H9 (cell line): ENCODE results near the gene PLEKHA5. TPM values are rescaled to one million over a fixed set of nuclear protein-coding genes. Genes with fewer than 3 reads are reported as not detected.

Experiments
- DNase-seq: peaks from one replicate; pipeline ENCODE4 v3.0.0-alpha.2; 2017
- H2AFZ ChIP-seq: one replicate; pipeline ENCODE4 v1.6.1; 2013; ENCODE audit warnings: mild to moderate bottlenecking, low read length, control low read depth, moderate library complexity
- H2AK5ac ChIP-seq: 2 replicates; pipeline ENCODE4 v1.6.1; 2013; ENCODE audit warnings: low read length, control low read depth, mixed read lengths; ENCODE audit not compliant: insufficient read length
- H2BK120ac ChIP-seq: one replicate; pipeline ENCODE4 v1.6.1; 2013; ENCODE audit warnings: low read depth, mild to moderate bottlenecking, low read length, control low read depth, inconsistent platforms; ENCODE audit not compliant: poor library complexity, severe bottlenecking
- H2BK12ac ChIP-seq: 2 replicates; pipeline ENCODE4 v1.6.1; 2013; ENCODE audit warnings: low read length, control low read depth, mixed read lengths, low read depth; ENCODE audit not compliant: insufficient read length
- H2BK15ac ChIP-seq: 2 replicates; pipeline ENCODE4 v1.6.1; 2013; ENCODE audit warnings: low read depth, low read length, control low read depth
- H2BK20ac ChIP-seq: one replicate; pipeline ENCODE4 v1.6.1; 2013; ENCODE audit warnings: low read depth, mild to moderate bottlenecking, low read length, control low read depth, inconsistent platforms; ENCODE audit not compliant: poor library complexity, severe bottlenecking
- H2BK5ac ChIP-seq: 2 replicates; pipeline ENCODE4 v1.6.1; 2013; ENCODE audit warnings: low read length, control low read depth, mixed read lengths; ENCODE audit not compliant: insufficient read length
- H3K14ac ChIP-seq: 2 replicates; pipeline ENCODE4 v1.6.1; 2013; ENCODE audit warnings: low read length, control low read depth; ENCODE audit not compliant: insufficient read depth
- H3K18ac ChIP-seq: 2 replicates; pipeline ENCODE4 v1.6.1; 2013; ENCODE audit warnings: low read depth, mild to moderate bottlenecking, mixed read lengths, low read length, control low read depth; ENCODE audit not compliant: insufficient read length
- H3K23ac ChIP-seq: 2 replicates; pipeline ENCODE4 v1.6.1; 2013; ENCODE audit warnings: low read length, control low read depth, mixed read lengths, low read depth; ENCODE audit not compliant: insufficient read length
- H3K23me2 ChIP-seq: 2 replicates; pipeline ENCODE4 v1.6.1; 2013; ENCODE audit warnings: low read depth, mild to moderate bottlenecking, mixed read lengths, low read length, control low read depth; ENCODE audit not compliant: insufficient read length, poor library complexity, severe bottlenecking
- H3K27ac ChIP-seq: 2 replicates; pipeline ENCODE4 v1.5.1; 2013; ENCODE audit warnings: low read length, control low read depth, mixed read lengths, low read depth; ENCODE audit not compliant: insufficient read length
- H3K27me3 ChIP-seq: 2 replicates; pipeline ENCODE4 v1.6.1; 2013; ENCODE audit warnings: low read length, control low read depth, inconsistent platforms; ENCODE audit not compliant: insufficient read depth
- H3K4ac ChIP-seq: 2 replicates; pipeline ENCODE4 v1.6.1; 2013; ENCODE audit warnings: low read depth, mild to moderate bottlenecking, control low read depth, inconsistent platforms, low read length, moderate library complexity
- H3K4me1 ChIP-seq: 2 replicates; pipeline ENCODE4 v1.6.1; 2013; ENCODE audit warnings: low read length, control low read depth, inconsistent platforms; ENCODE audit not compliant: insufficient read depth
- H3K4me2 ChIP-seq: 2 replicates; pipeline ENCODE4 v1.6.1; 2013; ENCODE audit warnings: low read length, control low read depth, mixed read lengths; ENCODE audit not compliant: insufficient read length, insufficient read depth
- H3K56ac ChIP-seq: 2 replicates; pipeline ENCODE4 v1.6.1; 2013; ENCODE audit warnings: low read depth, mild to moderate bottlenecking, mixed read lengths, low read length, control low read depth; ENCODE audit not compliant: insufficient read length
- H3K79me1 ChIP-seq: 2 replicates; pipeline ENCODE4 v1.6.1; 2013; ENCODE audit warnings: low read depth, mild to moderate bottlenecking, moderate library complexity, low read length, control low read depth, inconsistent platforms; ENCODE audit not compliant: insufficient read depth, poor library complexity, severe bottlenecking
- H3K79me2 ChIP-seq: 2 replicates; pipeline ENCODE4 v1.6.1; 2013; ENCODE audit warnings: low read length, control low read depth, inconsistent platforms; ENCODE audit not compliant: insufficient read depth
- H3K9ac ChIP-seq: 2 replicates; pipeline ENCODE4 v1.6.1; 2013; ENCODE audit warnings: low read length, control low read depth, mixed read lengths; ENCODE audit not compliant: insufficient read length; ENCODE audit errors: extremely low read depth
- H3K9me3 ChIP-seq: one replicate; pipeline ENCODE4 v1.6.1; 2013; ENCODE audit warnings: low read depth, low read length, inconsistent platforms; ENCODE audit not compliant: control insufficient read depth
- H3T11ph ChIP-seq: one replicate; pipeline ENCODE4 v1.6.1; 2013; ENCODE audit warnings: mild to moderate bottlenecking, low read length, control low read depth, inconsistent platforms
- H4K20me1 ChIP-seq: one replicate; pipeline ENCODE4 v1.6.1; 2013; ENCODE audit not compliant: control insufficient read depth, insufficient read length, insufficient read depth
- H4K5ac ChIP-seq: 2 replicates; pipeline ENCODE4 v1.6.1; 2013; ENCODE audit warnings: low read depth, mild to moderate bottlenecking, mixed read lengths, low read length, control low read depth; ENCODE audit not compliant: insufficient read length
- H4K8ac ChIP-seq: replicated peaks from 2 replicates; pipeline ENCODE4 v1.6.1; 2013; ENCODE audit warnings: low read length, control low read depth, mixed read lengths, low read depth; ENCODE audit not compliant: insufficient read length
- H4K91ac ChIP-seq: 2 replicates; pipeline ENCODE4 v1.6.1; 2013; ENCODE audit warnings: low read depth, mild to moderate bottlenecking, moderate library complexity, mixed read lengths, low read length, control low read depth; ENCODE audit not compliant: insufficient read length
- H3K27ac Mint-ChIP-seq, 3 experiments: 2 replicates in 2 of 3; 3 replicates in 1 of 3; pipeline ENCODE4 v1.8.0; 2020 to 2021; ENCODE audit warnings: mixed read lengths in 3 of 3, mild to moderate bottlenecking in 1 of 3, moderate library complexity in 1 of 3
- H3K27me3 Mint-ChIP-seq: 2 replicates; pipeline ENCODE4 v1.8.0; 2021; ENCODE audit warnings: low read depth, mild to moderate bottlenecking, moderate library complexity, mixed read lengths
- H3K36me3 Mint-ChIP-seq, 3 experiments: 2 replicates in 2 of 3; 3 replicates in 1 of 3; pipeline ENCODE4 v1.8.0; 2020 to 2021; ENCODE audit warnings: low read depth in 3 of 3, mixed read lengths in 3 of 3; ENCODE audit not compliant: insufficient read depth in 1 of 3
- H3K4me1 Mint-ChIP-seq, 2 experiments: 2 replicates each; pipeline ENCODE4 v1.8.0; 2020; ENCODE audit warnings: mixed read lengths in 2 of 2
- H3K4me3 Mint-ChIP-seq, 2 experiments: 2 replicates in 1 of 2; 3 replicates in 1 of 2; pipeline ENCODE4 v1.8.0; 2020 to 2021; ENCODE audit warnings: mild to moderate bottlenecking in 2 of 2, mixed read lengths in 2 of 2, moderate library complexity in 1 of 2
- H3K9me3 Mint-ChIP-seq, 2 experiments: 2 replicates in 1 of 2; 3 replicates in 1 of 2; pipeline ENCODE4 v1.8.0; 2020; ENCODE audit warnings: mild to moderate bottlenecking in 2 of 2, mixed read lengths in 2 of 2, moderate library complexity in 1 of 2
- CTCF ChIP-seq: fragments of 200-600 bp; sonication (generic); conservative IDR thresholded peaks from 3 replicates; pipeline ENCODE4 v1.8.0; 2021; ENCODE audit warnings: antibody characterized with exemption, mild to moderate bottlenecking
- WGBS: extraction: QIAGEN DNeasy Blood & Tissue Kit; methylation state at CpG from one replicate; pipeline ENCODE4 v1.1.7; 2013; ENCODE audit warnings: missing lambda C conversion rate, low lambda C conversion rate, mixed read lengths; ENCODE audit not compliant: insufficient read length; ENCODE audit errors: extremely low coverage; 5-methylcytosine and 5-hydroxymethylcytosine counted together
- total RNA-seq: library from RNA; stranded (reverse); gene quantifications from 2 replicates; pipeline ENCODE4 v1.2.1, GENCODE V29; 2021

PLEKHA5 gene
- total RNA-seq, 1 experiment from 2014 or later: 86.7 TPM

- Histone ChIP-seq H2AK5ac (no peak overlapping the region), H2AFZ (no peak overlapping the region), H4K8ac (no peak overlapping the region), H2BK5ac (no peak overlapping the region), H3K18ac (no peak overlapping the region), H3K4ac (no peak overlapping the region), H3K4me2 (no peak overlapping the region), H4K5ac (no peak overlapping the region), H2BK120ac (no peak overlapping the region), H3K27ac (no peak overlapping the region), H2BK15ac (no peak overlapping the region), H3T11ph (no peak overlapping the region), H3K27me3 (no peaks in the 10 kb centered on the region), H3K14ac (no peak overlapping the region), H4K91ac (no peak overlapping the region), H3K56ac (no peak overlapping the region), H3K79me1 (no peaks in the 10 kb centered on the region), H4K20me1 (no peaks in the 10 kb centered on the region), H3K9me3 (no peaks in the 10 kb centered on the region), H3K9ac (no peak overlapping the region), H3K4me1 (no peaks in the 10 kb centered on the region), H3K79me2 (no peaks in the 10 kb centered on the region), H2BK20ac (no peak overlapping the region), H2BK12ac (no peak overlapping the region), H3K23ac (no peak overlapping the region), H3K23me2 (no peaks in the 10 kb centered on the region)
- no peak overlapping the region for H3K27ac Mint-ChIP-seq
- no peak overlapping the region for H3K4me3 Mint-ChIP-seq
- H3K9me3 Mint-ChIP-seq: no peaks in the 10 kb centered on the region
- no CpG with 5 or more reads among the region's 2 CpGs for WGBS
- H3K4me1 Mint-ChIP-seq: peaks cover 0 to 2% of the 10 kb centered on the region in 2 experiments; a peak in 1 of 4 replicates
- H3K36me3 Mint-ChIP-seq: peaks cover 22 to 66% (median 47%) of the 10 kb centered on the region in 3 experiments; a peak in 6 of 7 replicates
- DNase-seq: no peak
- no peaks in the 10 kb centered on the region for H3K27me3 Mint-ChIP-seq
- TF ChIP-seq CTCF: no peak
Measured at GRCh38 chr12:19323805-19324204, 194.3 kb downstream of the PLEKHA5 start.
